Endothelial cell of umbilical vein (primary cell): ENCODE measurements around the gene CARMIL3. TPM values are rescaled to one million over a fixed set of nuclear protein-coding genes. Genes with fewer than 3 reads are reported as not detected.

Experiments
- BruUV-seq: library from RNA; stranded (reverse); fragments of 400-500 nt; replicated peaks from 2 replicates; lab custom pipeline; 2021; lab: Mats Ljungman, UMichigan
- CTCF ChIA-PET: fragments of 300-600, 350-600 bp; sonication (Branson Sonifier 250); formaldehyde crosslinking; loops from one replicate; lab custom pipeline; 2021; ENCODE audit warnings: antibody characterized with exemption, inconsistent platforms; lab: Charles Lee
- POLR2A ChIA-PET: fragments of 300-600, 350-600 bp; sonication (Branson Sonifier 250); formaldehyde crosslinking; loops from one replicate; lab custom pipeline; 2021; ENCODE audit warnings: antibody characterized with exemption, inconsistent platforms; lab: Charles Lee
- DNase-seq: peaks from one replicate; pipeline ENCODE4 v3.0.0-alpha.2; 2011; ENCODE audit warnings: low read depth, low spot score
- FAIRE-seq: peaks from 2 replicates; lab custom pipeline; 2011; peaks lifted over from hg19 to GRCh38; lab: Jason Lieb, UNC
- H2AFZ ChIP-seq: 2 replicates; pipeline ENCODE4 v1.6.0; 2012; ENCODE audit warnings: low read depth, low read length, control low read depth, inconsistent platforms
- H3K27ac ChIP-seq: 2 replicates; pipeline ENCODE4 v1.5.1; 2011; ENCODE audit warnings: low read depth, mild to moderate bottlenecking, control low read depth, low read length, moderate library complexity; ENCODE audit not compliant: insufficient read depth
- H3K27me3 ChIP-seq, 2 experiments: 2 replicates each; pipeline versions ENCODE4 v1.6.0 to v1.6.1; 2011; ENCODE audit warnings: low read length in 2 of 2, mixed read lengths in 1 of 2; ENCODE audit not compliant: control insufficient read depth in 2 of 2, insufficient read depth in 2 of 2
- H3K36me3 ChIP-seq, 2 experiments: 2 replicates in 1 of 2; 3 replicates in 1 of 2; pipeline ENCODE4 v1.5.1; 2011; ENCODE audit warnings: low read length in 2 of 2, mild to moderate bottlenecking in 1 of 2, moderate library complexity in 1 of 2; ENCODE audit not compliant: control insufficient read depth in 2 of 2, insufficient read depth in 2 of 2; ENCODE audit errors: extremely low read depth in 1 of 2
- H3K4me1 ChIP-seq: 3 replicates; pipeline ENCODE4 v1.5.1; 2011; ENCODE audit warnings: mild to moderate bottlenecking, low read length; ENCODE audit not compliant: control insufficient read depth, insufficient read depth; ENCODE audit errors: extremely low read depth
- H3K4me2 ChIP-seq: 2 replicates; pipeline ENCODE4 v1.6.1; 2011; ENCODE audit warnings: low read length, control low read depth, mixed read lengths; ENCODE audit not compliant: insufficient read depth
- H3K4me3 ChIP-seq, 3 experiments: fragments of 200-600 bp in 1 of 3; sonication (generic), shearing (Covaris generic) in 1 of 3; replicated peaks in 1 of 3; 2 replicates each; pipeline ENCODE4 v1.5.1; 2011 to 2016; ENCODE audit warnings: control low read depth in 3 of 3, low read length in 3 of 3, mild to moderate bottlenecking in 2 of 3, inconsistent platforms in 1 of 3, low read depth in 1 of 3, moderate library complexity in 1 of 3; ENCODE audit not compliant: insufficient read depth in 1 of 3
- H3K79me2 ChIP-seq: 2 replicates; pipeline ENCODE4 v1.6.0; 2012; ENCODE audit warnings: low read length, inconsistent platforms; ENCODE audit not compliant: control insufficient read depth, insufficient read depth
- H3K9ac ChIP-seq: replicated peaks from 2 replicates; pipeline ENCODE3; 2011; ENCODE audit warnings: low read length, control low read depth; ENCODE audit not compliant: insufficient read depth; ENCODE audit errors: extremely low read depth
- H3K9me1 ChIP-seq: replicated peaks from 3 replicates; pipeline ENCODE4 v1.6.0; 2011; ENCODE audit warnings: mild to moderate bottlenecking, low read length; ENCODE audit not compliant: control insufficient read depth, insufficient read depth; ENCODE audit errors: extremely low read depth
- H3K9me3 ChIP-seq: replicated peaks from 2 replicates; pipeline ENCODE4 v1.5.1; 2012; ENCODE audit warnings: low read length, inconsistent platforms; ENCODE audit not compliant: control insufficient read depth, insufficient read depth
- H4K20me1 ChIP-seq: replicated peaks from 2 replicates; pipeline ENCODE3; 2011; ENCODE audit warnings: mild to moderate bottlenecking, low read length; ENCODE audit not compliant: control insufficient read depth, insufficient read depth; ENCODE audit errors: extremely low read depth
- CTCF ChIP-seq, 2 donors: IDR thresholded peaks; 1 replicate in 1 of 2; 2 replicates in 1 of 2; pipeline ENCODE4 v1.5.1; 2011; ENCODE audit warnings: low read length in 2 of 2, mild to moderate bottlenecking in 2 of 2, moderate library complexity in 2 of 2, control low read depth in 1 of 2, inconsistent platforms in 1 of 2, low read depth in 1 of 2; ENCODE audit not compliant: insufficient read depth in 1 of 2; ENCODE audit errors: extremely low read depth in 1 of 2
- EZH2 ChIP-seq: IDR thresholded peaks from 2 replicates; pipeline ENCODE4 v1.6.1; 2012; ENCODE audit warnings: borderline replicate concordance, low read depth, mild to moderate bottlenecking, moderate library complexity, low read length, inconsistent platforms; ENCODE audit not compliant: severe bottlenecking
- FOS ChIP-seq: IDR thresholded peaks from 2 replicates; pipeline ENCODE4 v1.6.1; 2011; ENCODE audit warnings: mild to moderate bottlenecking, low read length, moderate library complexity, borderline replicate concordance; ENCODE audit not compliant: insufficient read depth
- GATA2 ChIP-seq: IDR thresholded peaks from 2 replicates; pipeline ENCODE4 v1.7.0; 2011; ENCODE audit warnings: low read depth, mild to moderate bottlenecking, moderate library complexity, mixed read lengths, low read length; ENCODE audit not compliant: insufficient read length, insufficient read depth
- JUN ChIP-seq: IDR thresholded peaks from 2 replicates; pipeline ENCODE4 v1.6.1; 2011; ENCODE audit warnings: borderline replicate concordance, low read depth; ENCODE audit not compliant: insufficient read length, insufficient read depth
- MYC ChIP-seq: IDR thresholded peaks from one replicate; pipeline ENCODE4 v1.6.1; 2011; ENCODE audit warnings: mild to moderate bottlenecking, low read depth, low read length
- POLR2A ChIP-seq: IDR thresholded peaks from 2 replicates; pipeline ENCODE4 v1.6.1; 2012; ENCODE audit warnings: low read depth, mild to moderate bottlenecking, control low read depth, low read length
- POLR2AphosphoS5 ChIP-seq: IDR thresholded peaks from 2 replicates; pipeline ENCODE4 v1.6.1; 2012; ENCODE audit warnings: low read depth, mild to moderate bottlenecking, control low read depth, low read length, moderate library complexity; ENCODE audit not compliant: insufficient read depth
- dilution Hi-C: fragments of 300-500 bp; cut with MboI; formaldehyde crosslinking; loops from one replicate; pipeline ENCODE4 v1.15.0; 2019; ENCODE audit warnings: low sequenced_read_pairs; ENCODE audit not compliant: extremely low pct_ligation_motif_present
- intact Hi-C: fragments of 100-400 bp; cut with micrococcal nuclease; formaldehyde crosslinking; loops from one replicate; pipeline ENCODE4 v1.10.0; 2022
- polyA plus RNA-seq, 4 experiments: library from polyadenylated mRNA; depleted of rRNA in 3 of 4; stranded (reverse) in 3 of 4; unstranded in 1 of 4; fragments of >200 nt; gene quantifications; 2 replicates each; pipeline versions ENCODE4 v1.2.1 to v1.2.3, GENCODE V29; 2011 to 2012; ENCODE audit warnings: missing spikeins in 1 of 4
- total RNA-seq: library from RNA; stranded (reverse); gene quantifications from 2 replicates; pipeline ENCODE4 v1.2.3, GENCODE V29; 2021
- TF ChIP-seq, protein P1 (sequence below): IDR thresholded peaks from 2 replicates; pipeline ENCODE4 v1.6.1; 2011; ENCODE audit not compliant: insufficient read depth, insufficient read length

The CARMIL3 gene
- total and polyA plus RNA-seq, 2 donors (not counting 3 experiments of a cell fraction or from before 2014, with no cell fraction given), result 0.03 TPM; not detected in 1

- Histone ChIP-seq H3K27me3 (no peaks in the 10 kb centered on the region), H3K4me3 (no peak overlapping the region), H3K79me2 (peaks cover 4% of the 10 kb centered on the region), H3K4me1 (peaks cover 9% of the 10 kb centered on the region), H3K4me2 (no peak overlapping the region), H4K20me1 (no peaks in the 10 kb centered on the region), H3K9ac (no peak overlapping the region), H3K36me3 (no peaks in the 10 kb centered on the region), H3K27ac (no peak overlapping the region), H3K9me3 (no peaks in the 10 kb centered on the region), H3K9me1 (no peaks in the 10 kb centered on the region), H2AFZ (no peak overlapping the region)
- dilution Hi-C loops (no loop called here), intact Hi-C loops (no loop called here)
- BruUV-seq, result no TSS peak
- CTCF ChIA-PET, result interaction anchor here (0.8 to 9.6 kb wide), 6 partner anchors 11 to 50 kb away, joined by 3 to 319 read pairs (median 27); partner anchors contain the start of genes DCAF11 and NRL
- POLR2A ChIA-PET, result no interaction called here
- no peak for DNase-seq
- no peak for TF ChIP-seq MYC
- TF ChIP-seq GATA2, result no peak
- no peak for FAIRE-seq
Measured at GRCh38 chr14:24092110-24092504, 40.3 kb downstream of the CARMIL3 start.

DNA sequence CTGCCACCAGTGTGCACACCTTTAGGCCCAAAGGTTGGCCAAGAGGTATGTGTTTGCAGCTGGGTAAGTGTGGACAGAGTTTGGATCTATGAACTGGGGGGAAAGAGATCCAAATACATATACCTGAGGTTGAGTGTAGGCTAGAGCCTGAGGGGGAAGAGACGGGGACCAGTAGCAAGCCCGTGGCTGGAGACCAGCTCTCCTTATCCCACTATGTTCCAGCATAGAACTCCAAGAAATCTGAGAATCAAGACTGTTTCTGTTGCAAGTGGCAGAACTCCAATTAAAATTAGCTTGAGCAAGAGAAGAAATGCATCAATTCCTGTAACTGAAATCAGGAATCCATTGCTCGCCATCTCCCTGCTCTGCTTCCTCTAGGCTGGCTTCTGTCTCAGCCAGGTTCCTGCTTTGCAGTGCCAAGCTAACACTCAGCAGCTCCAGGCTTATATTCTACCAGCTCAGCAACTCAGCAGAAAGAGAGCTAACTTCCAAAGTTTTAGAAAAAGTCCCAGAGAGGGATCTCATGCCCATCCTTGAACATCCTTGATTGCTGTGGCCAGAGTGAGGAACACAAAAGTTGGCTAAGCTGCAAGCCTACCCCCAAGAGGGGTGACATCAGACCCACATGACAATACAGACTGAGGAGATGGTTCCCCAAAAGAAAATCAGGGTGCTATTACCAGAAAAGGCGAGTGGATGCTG lies 40.8 kb downstream of the CARMIL3 start:
- no peaks in the 10 kb centered on the region for H3K27me3 ChIP-seq
- dilution Hi-C loops (no loop called here), intact Hi-C loops (no loop called here)
- H4K20me1 ChIP-seq, result no peaks in the 10 kb centered on the region
- H3K4me3 ChIP-seq, result no peak overlapping the region
- no peaks in the 10 kb centered on the region for H3K9me1 ChIP-seq
- H3K9me3 ChIP-seq, result no peaks in the 10 kb centered on the region
- TF ChIP-seq FOS (no peak), POLR2AphosphoS5 (no peak), JUN (no peak), MYC (no peak), GATA2 (no peak), POLR2A (no peak), EZH2 (no peak), CTCF (IDR thresholded peaks at IDR 0.05; ENCODE audit: extremely low read depth in 1 of 2, insufficient read depth in 1 of 2, low read depth in 1 of 2, low read length in 2 of 2) (no peak)
- TF ChIP-seq, protein P1, sequence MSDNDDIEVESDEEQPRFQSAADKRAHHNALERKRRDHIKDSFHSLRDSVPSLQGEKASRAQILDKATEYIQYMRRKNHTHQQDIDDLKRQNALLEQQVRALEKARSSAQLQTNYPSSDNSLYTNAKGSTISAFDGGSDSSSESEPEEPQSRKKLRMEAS, result no peak
- H3K4me2 ChIP-seq, result no peak overlapping the region
- TSS peak; percentile 38 for BruUV-seq
- H3K79me2 ChIP-seq, result peaks cover 4% of the 10 kb centered on the region
- no peaks in the 10 kb centered on the region for H3K36me3 ChIP-seq
- no peak overlapping the region for H2AFZ ChIP-seq
- no peak for DNase-seq
- H3K27ac ChIP-seq, result no peak overlapping the region
- no peak for FAIRE-seq
- H3K9ac ChIP-seq, result no peak overlapping the region
- H3K4me1 ChIP-seq, result peaks cover 9% of the 10 kb centered on the region
- ChIA-PET CTCF (interaction anchor here (0.8 to 9.6 kb wide), 5 partner anchors 12 to 51 kb away, joined by 3 to 319 read pairs (median 40); partner anchors contain the start of genes DCAF11 and NRL), POLR2A (interaction anchor here (3.1 kb wide), 1 partner anchor 22 kb away, joined by 11 read pairs; the partner anchor contains the start of genes DCAF11 and NRL)
